HL-60 (cell line): ENCODE measurements around the gene ATP9B.

ENCODE experiments used
- DNase-seq, 2 experiments: peaks; one replicate each; pipeline ENCODE4 v3.0.0-alpha.2; 2010 to 2020; ENCODE audit warnings: low read depth in 1 of 2, low spot score in 1 of 2
- H3K27ac ChIP-seq: fragments of 250-450 bp; sonication (Bioruptor Pico); replicated peaks from 2 replicates; pipeline ENCODE4 v1.5.1; 2020; ENCODE audit warnings: mild to moderate bottlenecking, moderate library complexity
- H3K27me3 ChIP-seq: fragments of 250-450 bp; sonication (Bioruptor Pico); 2 replicates; pipeline ENCODE4 v1.5.1; 2021; ENCODE audit warnings: mild to moderate bottlenecking, moderate library complexity; ENCODE audit not compliant: insufficient read depth, poor library complexity, severe bottlenecking
- H3K4me3 ChIP-seq: replicated peaks from 2 replicates; pipeline ENCODE4 v1.5.1; 2011; ENCODE audit warnings: mild to moderate bottlenecking, control low read depth, low read length; ENCODE audit not compliant: insufficient read depth
- GABPA ChIP-seq: IDR thresholded peaks from 2 replicates; pipeline ENCODE4 v1.6.1; 2012; ENCODE audit warnings: low read depth
- POLR2AphosphoS5 ChIP-seq: IDR thresholded peaks from 2 replicates; pipeline ENCODE4 v1.6.1; 2012; ENCODE audit warnings: low read depth
- SPI1 ChIP-seq: IDR thresholded peaks from 2 replicates; pipeline ENCODE4 v1.6.1; 2012; ENCODE audit warnings: low read depth, mild to moderate bottlenecking, borderline replicate concordance
- TF ChIP-seq, protein P1 (sequence below): IDR thresholded peaks from 2 replicates; pipeline ENCODE4 v1.6.1; 2012; ENCODE audit warnings: low read depth; ENCODE audit not compliant: insufficient replicate concordance
- TF ChIP-seq, protein P2 (sequence below): IDR thresholded peaks from one replicate; pipeline ENCODE4 v1.5.1; 2011; ENCODE audit warnings: low read length, control low read depth, inconsistent platforms; ENCODE audit not compliant: insufficient read depth

ATP9B gene

DNA sequence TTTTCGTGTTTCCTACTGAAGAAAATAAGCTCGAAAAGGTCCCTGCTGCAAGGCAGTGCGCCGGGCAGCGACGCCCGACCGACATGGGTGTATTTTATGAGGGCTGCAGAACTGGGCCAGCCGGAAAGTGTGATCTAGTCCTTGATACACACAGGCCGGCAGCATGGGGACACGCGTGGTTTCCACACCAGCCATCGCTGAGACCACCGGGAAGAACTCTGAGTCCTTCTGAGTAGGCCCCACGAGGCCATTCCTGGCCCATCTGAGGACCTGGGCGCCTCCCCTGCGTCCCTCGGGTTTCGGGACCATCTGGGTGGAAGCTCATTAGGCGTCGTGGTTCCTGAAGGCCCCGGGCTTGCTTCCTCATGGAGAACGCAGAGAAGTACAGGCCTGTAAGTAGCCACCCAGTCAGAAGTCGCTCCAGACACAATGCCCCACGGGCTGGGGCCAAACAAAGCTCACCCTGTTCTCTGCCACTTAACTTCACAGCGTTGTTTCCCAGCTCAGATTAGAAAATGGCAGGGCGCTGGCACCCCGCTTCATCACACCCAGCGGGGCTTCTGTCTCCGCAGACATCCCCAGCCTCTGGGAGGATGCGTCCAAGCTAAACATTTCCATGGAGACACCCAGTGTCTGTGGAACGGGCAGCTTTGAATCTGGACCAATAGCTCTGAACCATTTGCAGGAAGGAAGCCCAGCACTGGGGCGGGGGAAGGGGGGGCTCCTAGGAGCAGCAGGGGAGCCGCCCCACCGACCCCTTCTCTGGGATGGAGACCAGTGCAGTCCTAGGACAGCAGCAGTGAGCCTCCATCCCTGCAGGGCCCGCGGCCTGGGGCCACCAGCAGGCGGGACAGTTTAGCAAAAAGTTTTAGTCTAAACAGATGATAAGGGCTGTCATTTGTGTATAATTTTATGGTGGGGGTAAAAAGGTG is 328.9 kb downstream of the ATP9B start:
- Histone ChIP-seq H3K27ac (no peak overlapping the region), H3K4me3 (no peak overlapping the region; the same call in 1 of the 2 replicates)

DNA sequence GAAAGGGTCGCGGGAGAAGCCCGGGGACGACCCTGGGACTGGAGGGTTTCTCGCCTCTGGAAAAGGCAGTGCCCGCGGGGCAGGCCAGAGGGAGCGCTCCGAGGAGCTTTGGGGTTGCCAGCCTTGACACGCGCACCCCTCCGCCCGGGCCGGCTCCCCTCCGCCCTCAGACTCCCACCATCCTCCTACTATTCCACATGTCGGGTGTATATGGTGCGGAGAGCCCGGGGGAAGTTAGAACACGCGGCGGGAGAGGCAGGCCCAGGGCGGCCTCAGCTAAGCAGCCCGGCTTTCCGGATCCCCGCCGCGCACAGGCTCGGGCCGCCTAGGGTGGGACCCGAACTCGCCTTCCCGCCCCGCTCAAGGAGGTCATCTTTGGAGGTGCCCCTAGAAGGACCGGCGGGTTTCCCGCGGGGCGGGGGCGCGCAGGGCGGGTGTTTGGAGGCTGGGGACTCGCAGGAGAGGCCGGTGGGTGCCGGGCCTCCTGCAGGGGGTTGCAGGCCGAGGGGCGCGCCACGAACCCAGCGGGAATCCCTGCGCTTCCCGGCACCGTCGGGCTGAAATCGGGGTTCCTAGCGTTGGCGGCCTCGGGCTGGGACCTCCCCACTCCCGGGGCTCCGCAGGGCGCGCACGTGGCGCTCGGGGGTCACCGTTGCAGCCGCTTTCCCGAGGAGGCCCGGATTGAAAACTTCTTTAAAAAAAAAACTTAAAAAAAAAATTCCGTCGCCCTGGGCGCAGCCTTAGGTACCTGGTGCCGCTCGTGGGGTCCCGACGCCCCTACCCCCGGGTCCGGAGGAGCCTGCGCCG is 330.3 kb downstream of the ATP9B start:
- no peak for TF ChIP-seq GABPA
- peak; percentile 31; the same call in 1 of the 2 replicates for TF ChIP-seq POLR2AphosphoS5
- peak in 1 of 2 experiments; percentile 57 for DNase-seq
- peak overlapping the region; percentile 62 for H3K4me3 ChIP-seq
- H3K27ac ChIP-seq = peak overlapping the region; percentile 82
- peaks cover 6% of the 10 kb centered on the region for H3K27me3 ChIP-seq

More for the DNA sequence above, 328.9 kb downstream of the ATP9B start:
- DNase-seq = no peak
- peaks cover 11% of the 10 kb centered on the region for H3K27me3 ChIP-seq
- TF ChIP-seq GABPA = no peak
- TF ChIP-seq, protein P1, sequence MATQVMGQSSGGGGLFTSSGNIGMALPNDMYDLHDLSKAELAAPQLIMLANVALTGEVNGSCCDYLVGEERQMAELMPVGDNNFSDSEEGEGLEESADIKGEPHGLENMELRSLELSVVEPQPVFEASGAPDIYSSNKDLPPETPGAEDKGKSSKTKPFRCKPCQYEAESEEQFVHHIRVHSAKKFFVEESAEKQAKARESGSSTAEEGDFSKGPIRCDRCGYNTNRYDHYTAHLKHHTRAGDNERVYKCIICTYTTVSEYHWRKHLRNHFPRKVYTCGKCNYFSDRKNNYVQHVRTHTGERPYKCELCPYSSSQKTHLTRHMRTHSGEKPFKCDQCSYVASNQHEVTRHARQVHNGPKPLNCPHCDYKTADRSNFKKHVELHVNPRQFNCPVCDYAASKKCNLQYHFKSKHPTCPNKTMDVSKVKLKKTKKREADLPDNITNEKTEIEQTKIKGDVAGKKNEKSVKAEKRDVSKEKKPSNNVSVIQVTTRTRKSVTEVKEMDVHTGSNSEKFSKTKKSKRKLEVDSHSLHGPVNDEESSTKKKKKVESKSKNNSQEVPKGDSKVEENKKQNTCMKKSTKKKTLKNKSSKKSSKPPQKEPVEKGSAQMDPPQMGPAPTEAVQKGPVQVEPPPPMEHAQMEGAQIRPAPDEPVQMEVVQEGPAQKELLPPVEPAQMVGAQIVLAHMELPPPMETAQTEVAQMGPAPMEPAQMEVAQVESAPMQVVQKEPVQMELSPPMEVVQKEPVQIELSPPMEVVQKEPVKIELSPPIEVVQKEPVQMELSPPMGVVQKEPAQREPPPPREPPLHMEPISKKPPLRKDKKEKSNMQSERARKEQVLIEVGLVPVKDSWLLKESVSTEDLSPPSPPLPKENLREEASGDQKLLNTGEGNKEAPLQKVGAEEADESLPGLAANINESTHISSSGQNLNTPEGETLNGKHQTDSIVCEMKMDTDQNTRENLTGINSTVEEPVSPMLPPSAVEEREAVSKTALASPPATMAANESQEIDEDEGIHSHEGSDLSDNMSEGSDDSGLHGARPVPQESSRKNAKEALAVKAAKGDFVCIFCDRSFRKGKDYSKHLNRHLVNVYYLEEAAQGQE = no peak
- TF ChIP-seq, protein P2, sequence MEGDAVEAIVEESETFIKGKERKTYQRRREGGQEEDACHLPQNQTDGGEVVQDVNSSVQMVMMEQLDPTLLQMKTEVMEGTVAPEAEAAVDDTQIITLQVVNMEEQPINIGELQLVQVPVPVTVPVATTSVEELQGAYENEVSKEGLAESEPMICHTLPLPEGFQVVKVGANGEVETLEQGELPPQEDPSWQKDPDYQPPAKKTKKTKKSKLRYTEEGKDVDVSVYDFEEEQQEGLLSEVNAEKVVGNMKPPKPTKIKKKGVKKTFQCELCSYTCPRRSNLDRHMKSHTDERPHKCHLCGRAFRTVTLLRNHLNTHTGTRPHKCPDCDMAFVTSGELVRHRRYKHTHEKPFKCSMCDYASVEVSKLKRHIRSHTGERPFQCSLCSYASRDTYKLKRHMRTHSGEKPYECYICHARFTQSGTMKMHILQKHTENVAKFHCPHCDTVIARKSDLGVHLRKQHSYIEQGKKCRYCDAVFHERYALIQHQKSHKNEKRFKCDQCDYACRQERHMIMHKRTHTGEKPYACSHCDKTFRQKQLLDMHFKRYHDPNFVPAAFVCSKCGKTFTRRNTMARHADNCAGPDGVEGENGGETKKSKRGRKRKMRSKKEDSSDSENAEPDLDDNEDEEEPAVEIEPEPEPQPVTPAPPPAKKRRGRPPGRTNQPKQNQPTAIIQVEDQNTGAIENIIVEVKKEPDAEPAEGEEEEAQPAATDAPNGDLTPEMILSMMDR = no peak
- TF ChIP-seq SPI1 = no peak
- no peak for TF ChIP-seq POLR2AphosphoS5

DNA sequence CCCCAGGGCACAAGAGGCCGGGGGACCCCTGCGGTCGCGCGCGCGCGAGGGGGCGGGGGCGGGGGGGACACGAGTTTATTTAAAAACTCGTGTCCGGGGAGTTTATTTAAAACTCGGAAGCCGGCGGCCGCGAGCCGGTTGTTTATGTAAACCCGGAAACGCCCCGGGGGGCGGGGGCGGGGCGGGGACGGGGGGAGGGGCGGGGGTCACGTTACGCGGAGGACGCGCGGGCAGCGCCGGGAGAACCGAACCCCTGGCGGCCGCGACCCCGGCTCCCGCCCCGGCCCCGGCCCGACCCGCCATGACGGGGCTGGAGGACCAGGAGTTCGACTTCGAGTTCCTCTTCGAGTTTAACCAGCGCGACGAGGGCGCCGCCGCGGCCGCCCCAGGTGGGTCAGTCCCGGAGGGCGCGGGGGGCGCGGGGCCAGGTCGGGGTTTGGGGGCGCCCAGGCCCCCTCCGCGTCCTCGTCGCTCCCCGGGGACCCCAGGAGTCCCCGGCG is 330.9 kb downstream of the ATP9B start:
- no peaks in the 10 kb centered on the region for H3K27me3 ChIP-seq
- peak in 1 of 2 experiments; percentile 70 for DNase-seq
- no peak for TF ChIP-seq GABPA
- TF ChIP-seq SPI1 = no peak
- TF ChIP-seq, protein P2 = no peak
- no peak for TF ChIP-seq POLR2AphosphoS5
- H3K4me3 ChIP-seq = peak overlapping the region; percentile 62
- peak overlapping the region; percentile 82 for H3K27ac ChIP-seq

DNA sequence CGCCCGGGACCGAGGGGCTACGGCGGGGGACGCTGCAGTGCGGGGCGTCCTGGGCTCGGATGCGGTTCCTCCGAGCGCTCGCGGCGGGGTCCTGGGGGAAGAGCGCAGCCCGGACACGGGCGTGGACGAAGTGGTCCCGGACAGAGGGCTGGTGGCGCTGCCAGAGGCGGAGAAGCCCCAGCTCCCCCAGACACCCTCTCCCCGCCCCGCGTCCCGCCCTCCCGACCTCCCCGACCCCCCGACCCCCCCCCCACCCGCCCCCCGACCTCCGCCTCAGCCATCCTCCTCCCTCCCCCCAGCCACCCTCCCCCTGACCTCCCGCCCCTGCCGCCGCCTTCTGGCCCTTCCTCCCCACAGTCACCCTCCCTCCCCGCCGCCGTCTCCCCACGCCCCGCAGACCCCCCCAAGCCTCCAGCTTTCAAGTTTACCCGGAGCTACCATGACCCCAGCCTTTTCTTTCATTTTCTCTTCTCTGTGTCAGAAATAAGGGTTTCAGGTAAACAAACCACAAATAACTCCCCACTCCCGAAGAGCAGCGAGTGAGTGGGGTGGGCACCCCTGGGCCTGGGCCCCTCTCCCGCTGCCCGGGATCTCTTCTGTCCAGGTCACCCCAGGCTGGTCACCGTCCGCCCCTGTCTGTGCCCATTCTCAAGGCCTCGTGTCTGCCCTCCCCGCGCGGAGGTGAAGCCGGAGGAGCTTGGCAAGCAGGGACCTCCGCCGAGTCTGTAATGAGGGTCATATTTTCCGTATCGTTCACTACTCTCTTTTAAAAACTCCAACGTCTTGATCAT is 331.6 kb downstream of the ATP9B start:
- TF ChIP-seq GABPA (no peak), POLR2AphosphoS5 (no peak), SPI1 (no peak)
- TF ChIP-seq, protein P2 = no peak
- TF ChIP-seq, protein P1 = no peak
- H3K4me3 ChIP-seq = peak overlapping the region; percentile 62
- H3K27me3 ChIP-seq = no peaks in the 10 kb centered on the region
- H3K27ac ChIP-seq = peak overlapping the region; percentile 57
- no peak for DNase-seq
